ENCODE measurements around the gene RWDD1. TPM values are rescaled to one million over a fixed set of nuclear protein-coding genes. Genes with fewer than 3 reads are reported as not detected.
"Not testable (repeated sequence)": the region's sequence is repeated elsewhere in the genome, so short reads cannot be mapped to it uniquely, and the experiment has no call there.

The RWDD1 gene
- total RNA-seq, 1 donor from 2014 or later = 24.7 TPM

GRCh38 chr6:116561377-116562018 lies 9.8 kb upstream of the RWDD1 start:
- DNase-seq = peak; percentile 84

GRCh38 chr6:116562019-116562403 lies 9.3 kb upstream of the RWDD1 start:
- no peak for DNase-seq

GRCh38 chr6:116562614-116563013 lies 8.7 kb upstream of the RWDD1 start:
- peak; percentile 18 for DNase-seq

- no peak for DNase-seq
Measured at GRCh38 chr6:116563830-116564229, 7.5 kb upstream of the RWDD1 start.

GRCh38 chr6:116564311-116564710 lies 7.0 kb upstream of the RWDD1 start:
- DNase-seq = no peak

GRCh38 chr6:116564921-116565872 lies 6.1 kb upstream of the RWDD1 start:
- peak; percentile 37 for DNase-seq

- DNase-seq = no peak
Measured at GRCh38 chr6:116568111-116568510, 3.2 kb upstream of the RWDD1 start.

GRCh38 chr6:116568821-116569755 lies 2.2 kb upstream of the RWDD1 start:
- peak; percentile 19 for DNase-seq

GRCh38 chr6:116571683-116572000 lies 338 bp downstream of the RWDD1 start:
- no peak for DNase-seq

GRCh38 chr6:116572162-116572561 lies 858 bp downstream of the RWDD1 start:
- peak; percentile 61 for DNase-seq

GRCh38 chr6:116575227-116575626 lies 3.9 kb downstream of the RWDD1 start:
- no peak for DNase-seq

GRCh38 chr6:116577486-116577885 lies 6.2 kb downstream of the RWDD1 start:
- DNase-seq = no peak

GRCh38 chr6:116578335-116578734 lies 7.0 kb downstream of the RWDD1 start:
- no peak for DNase-seq

GRCh38 chr6:116579143-116579542 lies 7.8 kb downstream of the RWDD1 start:
- no peak for DNase-seq

GRCh38 chr6:116580198-116580597 lies 8.9 kb downstream of the RWDD1 start:
- DNase-seq = no peak

GRCh38 chr6:116586276-116586675 lies 15.0 kb downstream of the RWDD1 start:
- DNase-seq = no peak

- DNase-seq = no peak
Measured at GRCh38 chr6:116586738-116587137, 15.4 kb downstream of the RWDD1 start.

- no peak for DNase-seq
Measured at GRCh38 chr6:116595247-116595646, 23.9 kb downstream of the RWDD1 start.

- DNase-seq = peak; percentile 49
Measured at GRCh38 chr6:116596815-116597214, 25.5 kb downstream of the RWDD1 start.

GRCh38 chr6:116603916-116604315 lies 32.6 kb downstream of the RWDD1 start:
- DNase-seq = not testable (repeated sequence)

GRCh38 chr6:116604868-116605267 lies 33.6 kb downstream of the RWDD1 start:
- not testable (repeated sequence) for DNase-seq

- no peak for DNase-seq
Measured at GRCh38 chr6:116605935-116606334, 34.6 kb downstream of the RWDD1 start.

GRCh38 chr6:116611056-116611455 lies 39.8 kb downstream of the RWDD1 start:
- DNase-seq = no peak

Measured in dermis blood vessel endothelial cell (primary cell).